Osteoblast (primary cell): Measurements from ENCODE around the gene PSMD13. TPM values are rescaled to one million over a fixed set of nuclear protein-coding genes. Genes with fewer than 3 reads are reported as not detected.

Source experiments
- DNase-seq: peaks from one replicate; pipeline ENCODE4 v3.0.0; 2011; ENCODE audit warnings: low spot score, mixed read lengths; ENCODE audit not compliant: insufficient read length; ENCODE audit errors: missing footprints
- H2AFZ ChIP-seq: 2 replicates; pipeline ENCODE4 v1.6.0; 2011; ENCODE audit warnings: mild to moderate bottlenecking, low read length
- H3K27ac ChIP-seq: 2 replicates; pipeline ENCODE4 v1.5.1; 2011; ENCODE audit warnings: mild to moderate bottlenecking, low read depth, low read length, moderate library complexity
- H3K27me3 ChIP-seq: 2 replicates; pipeline ENCODE4 v1.6.0; 2012; ENCODE audit warnings: mild to moderate bottlenecking, control low read depth, inconsistent platforms, low read length, moderate library complexity; ENCODE audit not compliant: insufficient read depth
- H3K36me3 ChIP-seq: 2 replicates; pipeline ENCODE4 v1.5.1; 2011; ENCODE audit warnings: mild to moderate bottlenecking, low read length, control low read depth, moderate library complexity; ENCODE audit not compliant: insufficient read depth
- H3K4me1 ChIP-seq: 2 replicates; pipeline ENCODE4 v1.5.1; 2011; ENCODE audit warnings: mild to moderate bottlenecking, low read length, control low read depth, moderate library complexity; ENCODE audit not compliant: insufficient read depth
- H3K4me2 ChIP-seq: 2 replicates; pipeline ENCODE4 v1.6.0; 2011; ENCODE audit warnings: mild to moderate bottlenecking, low read length; ENCODE audit not compliant: insufficient read depth
- H3K4me3 ChIP-seq: fragments of 200-600 bp; sonication (generic); 3 replicates; pipeline ENCODE4 v1.5.1; 2012; ENCODE audit warnings: mild to moderate bottlenecking, low read length, inconsistent platforms; ENCODE audit not compliant: insufficient read depth
- H3K79me2 ChIP-seq: 2 replicates; pipeline ENCODE4 v1.6.0; 2012; ENCODE audit warnings: mild to moderate bottlenecking, low read length, control low read depth, inconsistent platforms; ENCODE audit not compliant: insufficient read depth
- H3K9me3 ChIP-seq: 2 replicates; pipeline ENCODE4 v1.5.1; 2011; ENCODE audit warnings: low read depth, low read length, control low read depth
- H4K20me1 ChIP-seq: 2 replicates; pipeline ENCODE4 v1.6.0; 2012; ENCODE audit warnings: mild to moderate bottlenecking, low read length, control low read depth; ENCODE audit not compliant: insufficient read depth
- CTCF ChIP-seq: IDR thresholded peaks from 2 replicates; pipeline ENCODE4 v1.5.1; 2011; ENCODE audit warnings: mild to moderate bottlenecking, low read depth, low read length, moderate library complexity; ENCODE audit errors: extremely low read depth
- total RNA-seq: library from RNA; depleted of rRNA; stranded (reverse); fragments of >200 nt; gene quantifications from 2 replicates; pipeline ENCODE4 v1.2.3, GENCODE V29; 2012

Gene PSMD13
- total RNA-seq, 1 donor: 110 TPM

GRCh38 chr11:221539-221938 lies 15.2 kb upstream of the PSMD13 start:
- Histone ChIP-seq H3K4me3 (no peak overlapping the region), H3K4me1 (peaks cover 8% of the 10 kb centered on the region), H3K27ac (no peak overlapping the region), H4K20me1 (peaks cover 3% of the 10 kb centered on the region), H3K9me3 (no peaks in the 10 kb centered on the region), H2AFZ (no peak overlapping the region), H3K79me2 (no peaks in the 10 kb centered on the region), H3K36me3 (no peaks in the 10 kb centered on the region), H3K4me2 (no peak overlapping the region), H3K27me3 (no peaks in the 10 kb centered on the region)
- no peak for DNase-seq
- TF ChIP-seq CTCF: no peak

- Histone ChIP-seq H3K36me3 (no peaks in the 10 kb centered on the region), H3K27ac (no peak overlapping the region), H3K9me3 (no peaks in the 10 kb centered on the region), H3K4me2 (no peak overlapping the region), H3K4me3 (no peak overlapping the region), H3K79me2 (no peaks in the 10 kb centered on the region), H3K4me1 (peaks cover 8% of the 10 kb centered on the region), H4K20me1 (peaks cover 3% of the 10 kb centered on the region), H3K27me3 (no peaks in the 10 kb centered on the region), H2AFZ (no peak overlapping the region)
- TF ChIP-seq CTCF: no peak
- peak; percentile 54 for DNase-seq
Measured at GRCh38 chr11:221998-222789, 14.6 kb upstream of the PSMD13 start.

GRCh38 chr11:223026-223789 lies 13.6 kb upstream of the PSMD13 start:
- DNase-seq: no peak
- Histone ChIP-seq H3K4me3 (no peak overlapping the region), H3K4me2 (no peak overlapping the region), H3K27ac (no peak overlapping the region), H4K20me1 (peaks cover 3% of the 10 kb centered on the region), H3K79me2 (peaks cover 3% of the 10 kb centered on the region), H3K27me3 (no peaks in the 10 kb centered on the region), H2AFZ (no peak overlapping the region), H3K36me3 (no peaks in the 10 kb centered on the region), H3K9me3 (no peaks in the 10 kb centered on the region), H3K4me1 (peaks cover 8% of the 10 kb centered on the region)
- TF ChIP-seq CTCF: no peak

- Histone ChIP-seq H3K27ac (no peak overlapping the region), H3K27me3 (no peaks in the 10 kb centered on the region), H2AFZ (no peak overlapping the region), H3K4me2 (no peak overlapping the region), H3K4me3 (no peak overlapping the region), H3K9me3 (no peaks in the 10 kb centered on the region), H3K36me3 (no peaks in the 10 kb centered on the region), H3K79me2 (peaks cover 3% of the 10 kb centered on the region), H4K20me1 (peaks cover 3% of the 10 kb centered on the region), H3K4me1 (peaks cover 8% of the 10 kb centered on the region)
- no peak for TF ChIP-seq CTCF
- DNase-seq: no peak
Measured at GRCh38 chr11:223884-224283, 12.9 kb upstream of the PSMD13 start.
